HT1080 (cell line): ENCODE measurements around the gene PSMB5. TPM values are rescaled to one million over a fixed set of nuclear protein-coding genes. Genes with fewer than 3 reads are reported as not detected.

Source experiments
- DNase-seq: peaks from one replicate; pipeline ENCODE4 v3.0.0-alpha.2; 2015; ENCODE audit warnings: low read depth
- total RNA-seq: library from RNA; depleted of rRNA; stranded (reverse); fragments of >200 nt; shearing (Covaris generic); gene quantifications from 2 replicates; pipeline ENCODE4 v1.2.3, GENCODE V29; 2014

Gene PSMB5
- total RNA-seq, 1 experiment from 2014 or later, result 335 TPM

GRCh38 chr14:22995889-22996625, 38.6 kb downstream of the PSMB5 start:
- DNase-seq, result no peak

DNA sequence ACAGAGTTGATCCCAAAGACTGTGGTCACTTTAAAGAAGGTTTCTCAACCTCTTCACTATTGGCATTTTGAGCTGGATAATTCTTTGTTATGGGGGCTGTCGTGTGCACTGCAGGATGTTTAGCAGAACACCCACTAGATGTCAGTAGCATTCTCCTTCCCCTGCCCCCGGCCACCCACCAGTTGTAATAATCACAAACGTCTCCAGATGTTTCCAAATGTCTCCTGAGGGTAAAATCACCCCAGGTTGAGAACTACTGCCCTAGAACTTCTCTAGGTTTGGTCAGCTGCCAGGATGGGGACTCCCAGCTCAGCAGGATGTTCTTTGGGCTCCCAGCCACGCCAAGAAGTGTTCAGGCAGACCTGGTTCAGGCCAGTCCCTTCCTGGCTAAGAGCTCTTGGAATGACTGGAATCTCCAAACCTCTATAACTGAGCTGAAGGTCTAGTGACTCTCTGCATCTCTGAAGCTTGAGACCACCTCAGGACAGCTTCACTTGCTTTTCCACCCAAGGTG, 39.9 kb downstream of the PSMB5 start:
- DNase-seq, result peak; percentile 64

- no peak for DNase-seq
Measured at GRCh38 chr14:22993517-22993916, 41.2 kb downstream of the PSMB5 start.

DNA sequence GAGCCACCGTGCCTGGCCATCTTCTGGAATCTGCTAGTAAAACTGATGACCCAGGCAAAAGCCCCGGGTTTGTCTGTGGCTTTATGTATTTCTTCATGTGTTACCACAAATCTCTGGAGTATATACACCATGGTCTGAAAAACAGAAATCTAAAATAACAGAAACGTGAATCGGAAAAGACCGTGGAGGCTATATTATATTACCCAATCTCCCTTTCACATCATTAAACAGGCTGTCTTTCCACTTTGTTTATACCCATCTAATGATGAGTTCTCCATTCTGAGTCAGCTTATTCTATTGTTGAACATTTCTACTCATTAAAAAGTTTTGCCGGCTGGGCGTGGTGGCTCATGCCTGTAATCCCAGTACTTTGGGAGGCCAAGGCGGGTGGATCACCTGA, 42.8 kb downstream of the PSMB5 start:
- DNase-seq, result no peak

- DNase-seq, result no peak
Measured at GRCh38 chr14:22987291-22987690, 47.4 kb downstream of the PSMB5 start.

- peak; percentile 56 for DNase-seq
Measured at GRCh38 chr14:22986508-22987054, 48.1 kb downstream of the PSMB5 start.

DNA sequence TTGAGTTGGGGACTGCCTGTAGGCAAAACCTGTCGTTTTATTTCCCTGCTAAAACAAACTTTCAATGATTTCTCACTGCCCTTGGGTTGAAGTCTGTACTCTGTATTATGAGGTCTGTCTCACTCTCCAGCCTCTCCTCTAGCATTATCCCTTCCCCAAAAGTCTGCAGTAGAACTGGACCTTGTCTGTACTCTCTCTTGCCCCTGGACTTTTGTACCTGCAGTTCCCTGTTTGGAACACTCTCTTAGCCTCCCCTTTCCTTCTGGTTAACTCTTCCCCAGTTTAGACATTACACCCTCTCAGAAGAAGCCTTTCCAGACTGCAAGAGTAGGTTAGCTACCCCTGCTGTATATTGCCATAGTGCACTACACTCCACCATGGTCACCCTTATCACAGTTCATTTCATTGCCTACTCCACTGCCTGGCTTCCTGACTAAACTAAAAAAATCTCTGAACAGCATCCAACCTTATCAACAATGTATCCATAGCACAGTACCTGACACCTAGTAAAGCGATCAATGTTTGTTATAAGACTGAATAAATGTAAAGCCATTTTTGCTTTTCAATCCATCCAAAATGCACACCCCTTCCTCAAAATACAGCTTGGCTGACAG, 48.7 kb downstream of the PSMB5 start:
- DNase-seq, result no peak

DNA sequence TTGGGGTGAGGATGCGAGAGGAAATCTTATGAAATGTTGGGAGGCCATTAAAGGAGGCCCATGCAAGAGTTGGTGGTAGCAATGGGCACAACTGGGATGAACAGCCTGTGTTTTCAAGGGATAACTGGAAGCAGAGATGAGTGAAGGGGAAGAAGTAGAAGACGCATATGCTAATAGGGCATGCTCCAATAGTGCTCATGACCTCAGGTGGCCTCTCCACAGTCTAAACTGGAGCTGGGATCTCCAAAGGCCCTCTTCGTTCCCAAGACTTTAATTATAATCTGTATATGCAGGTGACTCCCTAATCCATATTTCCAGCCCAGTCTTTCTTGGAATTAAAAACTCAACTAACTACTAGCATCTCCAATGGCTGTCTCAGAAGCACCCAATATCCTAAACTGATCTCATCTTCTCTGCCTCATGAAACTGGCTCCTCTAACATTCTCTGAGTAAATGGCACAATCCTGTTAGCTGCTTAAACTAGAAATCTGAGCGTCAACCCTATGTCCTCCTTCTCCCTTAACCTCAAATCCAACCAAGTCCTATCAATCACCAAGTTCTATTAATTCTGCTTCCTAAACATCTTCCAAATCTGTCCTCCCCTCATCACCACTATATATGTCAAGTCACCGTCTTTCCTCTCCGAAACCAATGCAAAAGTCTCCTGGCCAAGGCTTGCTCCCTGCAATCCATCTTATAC, 49.6 kb downstream of the PSMB5 start:
- no peak for DNase-seq

DNA sequence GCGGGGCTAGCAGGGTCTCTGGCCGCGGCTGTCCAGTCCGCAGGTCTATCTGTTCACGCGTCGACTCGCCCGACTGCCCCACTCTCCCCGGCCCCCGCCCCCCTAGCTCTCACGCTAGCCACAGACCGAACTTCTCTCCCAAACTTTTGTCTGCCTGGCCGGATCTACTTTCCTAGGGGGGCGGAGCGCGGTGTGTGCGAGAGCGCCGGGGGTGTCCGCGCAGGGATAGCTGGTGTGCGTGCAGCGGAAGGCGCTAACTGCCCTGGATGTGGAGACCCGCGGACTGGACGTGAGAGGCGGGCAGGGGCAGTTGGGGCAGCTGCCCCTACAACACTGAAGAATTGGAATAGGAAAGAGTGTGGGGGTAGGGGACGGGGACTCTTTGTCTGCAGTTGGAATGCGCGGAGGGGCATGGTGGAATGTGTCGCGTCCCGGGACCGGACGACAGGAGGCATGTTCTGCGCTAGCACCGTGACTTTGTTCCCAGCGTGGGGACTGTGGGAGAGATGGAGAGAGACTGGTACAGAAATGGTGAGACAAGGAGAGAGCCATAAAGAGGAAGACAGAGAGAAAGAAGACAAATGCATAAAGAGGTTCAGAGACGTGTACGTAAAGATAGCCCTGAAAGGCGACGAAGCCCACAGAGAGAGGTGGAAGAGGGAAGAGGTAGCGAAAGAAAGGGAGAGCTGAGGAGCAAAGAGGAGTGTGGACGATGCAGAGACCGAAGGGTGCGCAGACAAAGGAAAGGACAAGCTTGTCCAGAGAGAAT, 52.0 kb downstream of the PSMB5 start, which contains the start of gene AJUBA:
Gene AJUBA (minus strand): TSS at position 75 of the 769 bp plus-strand sequence. CDS start 285 bp downstream, outside the sequence.
- DNase-seq, result peak; percentile 87

GRCh38 chr14:22981876-22982476, 52.7 kb downstream of the PSMB5 start:
- DNase-seq, result no peak

GRCh38 chr14:22981090-22981875, 53.4 kb downstream of the PSMB5 start:
- no peak for DNase-seq

DNA sequence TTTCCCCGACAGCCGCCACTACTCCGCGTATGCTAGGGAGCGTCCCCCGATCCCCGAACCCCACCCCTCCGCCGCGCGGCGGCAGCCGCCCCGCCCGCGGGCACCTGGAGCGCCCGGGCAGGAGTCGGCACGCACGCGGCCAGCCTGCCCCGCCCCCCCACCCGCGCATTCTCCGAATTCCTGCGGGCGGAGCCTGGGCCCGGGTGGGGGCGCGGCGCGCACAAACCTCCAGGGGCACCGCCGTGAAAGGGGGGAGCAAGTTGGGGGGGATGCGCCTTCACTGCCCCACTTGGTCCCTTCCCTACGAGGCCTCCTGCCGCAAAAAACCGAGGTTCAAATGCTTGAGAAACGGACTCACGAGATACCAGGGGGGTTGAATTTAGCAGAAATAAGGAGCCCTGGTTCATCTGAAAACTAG, 54.0 kb downstream of the PSMB5 start:
- peak; percentile 53 for DNase-seq

GRCh38 chr14:22979748-22980392, 54.8 kb downstream of the PSMB5 start:
- peak; percentile 34 for DNase-seq

- no peak for DNase-seq
Measured at GRCh38 chr14:22978981-22979671, 55.6 kb downstream of the PSMB5 start.

- DNase-seq, result no peak
Measured at GRCh38 chr14:22978487-22978837, 56.2 kb downstream of the PSMB5 start.

DNA sequence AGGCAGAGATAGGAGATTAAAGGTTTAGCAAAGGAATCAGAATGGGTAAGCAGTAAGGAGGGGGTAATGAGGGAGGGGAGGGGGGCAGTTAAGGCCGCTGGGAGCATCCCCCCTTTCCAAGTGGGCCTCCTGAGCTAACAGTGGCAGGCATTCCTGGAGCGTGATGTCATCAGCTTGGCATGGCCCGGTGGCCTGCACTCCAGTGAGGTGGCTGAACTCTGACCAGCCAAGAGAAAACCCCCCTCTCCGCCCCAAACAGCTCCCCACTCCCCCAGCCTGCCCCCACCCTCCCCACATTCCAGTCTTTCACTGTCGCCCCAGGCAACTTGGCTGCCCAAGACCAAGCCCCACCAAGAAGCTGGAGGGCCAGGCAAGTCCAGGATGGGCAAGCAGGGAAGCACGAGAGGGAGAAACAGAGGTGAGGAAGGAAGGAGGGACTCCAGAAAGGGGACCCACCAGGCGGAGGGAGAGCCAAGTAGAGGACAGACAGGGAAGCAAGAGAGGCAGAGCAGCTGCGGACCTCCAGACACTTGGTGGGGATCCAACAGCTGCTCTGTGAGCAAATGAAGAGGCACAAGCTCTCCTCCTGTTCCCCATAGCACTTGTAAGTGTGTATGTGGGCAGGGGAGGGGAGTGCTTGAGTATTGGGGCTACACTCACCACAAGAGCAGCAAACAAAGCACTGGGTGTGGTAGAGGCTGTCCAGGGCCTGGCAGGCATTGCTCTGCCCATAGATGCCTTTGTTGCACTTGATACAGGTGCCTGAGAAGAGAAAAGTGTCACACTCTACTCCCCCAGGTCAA, 56.8 kb downstream of the PSMB5 start:
- peak; percentile 82 for DNase-seq

GRCh38 chr14:22977434-22977683, 57.3 kb downstream of the PSMB5 start:
- no peak for DNase-seq
